Effector memory CD8-positive, alpha-beta T cell (primary cell): Measurements from ENCODE around the gene GNG12.

Experiments
- ATAC-seq: fragments of 150-1000 bp; cut with Tn5 transposase; replicated peaks from 2 replicates; pipeline ENCODE4 v1.10.0; 2021; ENCODE audit warnings: mild to moderate bottlenecking, moderate library complexity
- DNase-seq, 3 experiments: peaks; one replicate each; pipeline ENCODE4 v3.0.0; 2021
- H3K27ac Mint-ChIP-seq, 2 donors: one replicate each; pipeline ENCODE4 v1.8.0; 2022; ENCODE audit warnings: mild to moderate bottlenecking in 2 of 2, mixed read lengths in 2 of 2, moderate library complexity in 2 of 2
- H3K27me3 Mint-ChIP-seq, 2 donors: one replicate each; pipeline ENCODE4 v1.8.0; 2022; ENCODE audit warnings: mixed read lengths in 2 of 2
- H3K36me3 Mint-ChIP-seq: one replicate; pipeline ENCODE4 v1.8.0; 2022; ENCODE audit warnings: mild to moderate bottlenecking, moderate library complexity, mixed read lengths; ENCODE audit not compliant: insufficient read depth
- H3K4me1 Mint-ChIP-seq, 2 donors: one replicate each; pipeline ENCODE4 v1.8.0; 2022; ENCODE audit warnings: low read depth in 2 of 2, mixed read lengths in 2 of 2
- H3K4me3 Mint-ChIP-seq, 2 donors: one replicate each; pipeline ENCODE4 v1.8.0; 2022; ENCODE audit warnings: mild to moderate bottlenecking in 2 of 2, mixed read lengths in 2 of 2, moderate library complexity in 2 of 2
- H3K9me3 Mint-ChIP-seq, 2 donors: one replicate each; pipeline ENCODE4 v1.8.0; 2022; ENCODE audit warnings: mixed read lengths in 2 of 2

Gene GNG12

DNA sequence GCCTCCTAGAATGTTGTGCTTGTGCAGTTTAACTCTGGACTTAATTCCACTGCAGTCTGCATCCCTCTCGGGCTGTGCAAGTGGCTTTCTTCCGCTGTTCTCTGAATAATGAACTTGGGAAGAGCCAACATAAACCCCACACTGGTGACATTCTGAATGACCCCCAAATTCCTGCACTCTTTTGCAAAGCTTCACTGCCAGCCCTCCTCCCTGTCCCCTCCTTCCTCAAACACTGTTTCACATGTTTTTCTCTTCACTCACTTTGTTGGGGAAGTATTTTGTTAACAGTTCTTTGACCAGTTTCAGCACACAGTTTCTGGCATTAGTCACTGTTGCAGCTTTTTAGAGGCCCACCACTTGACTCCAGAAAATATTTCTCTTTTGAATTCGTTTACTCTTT is 39.7 kb downstream of the GNG12 start:
- H3K4me1 Mint-ChIP-seq = no peaks in the 10 kb centered on the region
- H3K27ac Mint-ChIP-seq = no peak overlapping the region
- H3K27me3 Mint-ChIP-seq = peaks cover 27 to 43% of the 10 kb centered on the region in 2 donors
- no peak overlapping the region for H3K4me3 Mint-ChIP-seq
- DNase-seq (no peak), ATAC-seq (no peak)
- H3K9me3 Mint-ChIP-seq = no peaks in the 10 kb centered on the region
- H3K36me3 Mint-ChIP-seq = no peaks in the 10 kb centered on the region

DNA sequence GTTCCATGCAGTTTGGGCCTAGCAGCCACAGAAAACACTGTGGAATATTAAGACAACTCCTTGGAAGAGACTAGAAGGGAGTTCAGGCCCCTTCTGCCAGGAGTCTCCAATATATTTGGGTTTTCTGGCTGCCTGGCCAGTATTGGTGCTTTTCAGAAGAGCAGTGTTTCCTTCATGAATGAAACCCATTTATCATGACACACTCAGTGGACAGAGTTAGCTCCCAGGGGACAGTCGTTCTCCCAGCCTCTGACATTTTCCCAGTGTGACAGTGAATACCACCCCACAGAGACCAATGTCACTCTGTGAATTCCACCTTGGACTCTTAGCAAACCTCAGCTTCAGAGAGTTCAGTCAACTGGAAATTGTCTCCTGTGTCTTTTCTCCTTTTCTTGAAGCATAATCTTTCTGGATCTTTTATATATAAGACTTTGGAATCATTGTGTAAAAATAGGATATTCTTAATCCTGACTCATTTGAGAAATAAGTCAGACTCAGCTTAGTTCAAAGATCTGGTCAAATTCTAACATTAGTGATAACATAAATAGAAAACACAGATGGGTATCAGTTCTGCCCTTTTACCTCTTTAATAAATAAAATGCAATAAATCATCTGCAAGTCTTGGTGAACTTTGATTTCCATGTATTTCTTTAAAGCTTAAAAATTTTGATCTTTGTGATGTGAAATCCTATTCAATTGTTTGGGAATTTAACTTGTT is 40.4 kb downstream of the GNG12 start:
- DNase-seq (no peak), ATAC-seq (no peak)
- no peaks in the 10 kb centered on the region for H3K9me3 Mint-ChIP-seq
- no peak overlapping the region for H3K4me3 Mint-ChIP-seq
- H3K27ac Mint-ChIP-seq = no peak overlapping the region
- no peaks in the 10 kb centered on the region for H3K36me3 Mint-ChIP-seq
- peaks cover 30 to 36% of the 10 kb centered on the region in 2 donors for H3K27me3 Mint-ChIP-seq
- H3K4me1 Mint-ChIP-seq = no peaks in the 10 kb centered on the region

DNA sequence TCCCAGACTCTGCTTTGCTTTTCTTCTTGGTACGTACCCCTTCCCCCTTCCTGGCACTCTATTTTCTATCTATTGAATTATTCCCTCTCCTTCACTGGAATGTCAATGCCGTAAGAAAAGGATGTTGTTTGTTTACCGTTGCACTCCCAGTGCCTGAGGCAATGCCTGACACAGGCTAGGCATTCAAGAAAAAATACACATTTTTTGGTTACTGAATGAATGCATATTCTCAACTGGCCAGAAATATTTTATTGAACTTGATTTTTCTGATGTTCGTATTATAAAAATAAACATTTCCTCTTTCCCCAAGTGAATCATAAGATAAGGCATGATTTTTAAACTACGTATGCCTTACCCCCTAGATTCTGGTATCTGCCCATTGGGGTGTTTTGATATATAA is 41.2 kb downstream of the GNG12 start:
- H3K4me3 Mint-ChIP-seq = no peak overlapping the region
- DNase-seq (no peak), ATAC-seq (no peak)
- H3K27me3 Mint-ChIP-seq = peaks cover 24 to 28% of the 10 kb centered on the region in 2 donors
- H3K4me1 Mint-ChIP-seq = no peaks in the 10 kb centered on the region
- no peaks in the 10 kb centered on the region for H3K9me3 Mint-ChIP-seq
- H3K27ac Mint-ChIP-seq = no peak overlapping the region
- no peaks in the 10 kb centered on the region for H3K36me3 Mint-ChIP-seq

DNA sequence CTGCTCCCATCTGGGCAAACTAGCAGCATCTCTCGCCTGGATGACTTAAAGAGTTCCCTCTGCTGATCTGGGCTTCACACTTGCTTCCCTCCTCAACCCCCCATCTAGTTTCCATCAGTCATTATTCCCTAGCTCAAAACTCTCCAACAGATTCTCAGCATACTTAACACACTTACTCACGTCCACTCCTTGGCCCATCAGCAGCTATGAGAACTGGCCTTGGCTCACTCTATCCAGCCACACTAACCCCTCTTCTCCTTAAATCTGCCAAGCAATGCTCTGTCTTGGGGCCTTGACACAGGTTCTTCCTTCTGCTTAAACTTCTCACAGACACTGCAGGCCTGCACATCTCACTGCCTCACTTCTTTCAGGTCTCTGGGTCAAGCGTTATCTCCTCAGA is 41.6 kb downstream of the GNG12 start:
- DNase-seq = no peak
- Mint-ChIP-seq H3K36me3 (no peaks in the 10 kb centered on the region), H3K27me3 (peaks cover 24 to 26% of the 10 kb centered on the region in 2 donors), H3K4me3 (no peak overlapping the region), H3K4me1 (no peaks in the 10 kb centered on the region), H3K27ac (no peak overlapping the region), H3K9me3 (no peaks in the 10 kb centered on the region)
- ATAC-seq = no peak

DNA sequence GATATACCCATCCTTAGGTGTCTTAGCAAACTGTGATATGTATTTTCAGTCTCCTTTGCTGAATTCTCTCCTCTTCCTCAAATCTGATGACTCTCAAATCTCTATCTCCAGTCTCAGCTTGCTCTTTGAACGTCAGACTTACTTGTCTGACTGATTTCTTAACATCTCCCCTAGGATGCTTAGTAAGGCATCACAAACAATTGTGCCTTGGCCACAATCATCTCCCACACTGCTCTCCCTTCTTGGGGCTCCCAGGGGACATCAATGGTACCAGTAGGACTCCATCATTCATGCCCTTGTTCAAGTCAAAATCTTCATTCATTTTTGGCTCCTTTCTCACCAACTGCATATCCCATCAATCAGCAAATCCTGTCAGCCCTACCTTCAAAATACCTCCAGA is 42.0 kb downstream of the GNG12 start:
- H3K4me3 Mint-ChIP-seq = no peak overlapping the region
- H3K9me3 Mint-ChIP-seq = no peaks in the 10 kb centered on the region
- DNase-seq (no peak), ATAC-seq (no peak)
- H3K4me1 Mint-ChIP-seq = no peaks in the 10 kb centered on the region
- no peak overlapping the region for H3K27ac Mint-ChIP-seq
- no peaks in the 10 kb centered on the region for H3K36me3 Mint-ChIP-seq
- H3K27me3 Mint-ChIP-seq = peaks cover 24 to 26% of the 10 kb centered on the region in 2 donors

DNA sequence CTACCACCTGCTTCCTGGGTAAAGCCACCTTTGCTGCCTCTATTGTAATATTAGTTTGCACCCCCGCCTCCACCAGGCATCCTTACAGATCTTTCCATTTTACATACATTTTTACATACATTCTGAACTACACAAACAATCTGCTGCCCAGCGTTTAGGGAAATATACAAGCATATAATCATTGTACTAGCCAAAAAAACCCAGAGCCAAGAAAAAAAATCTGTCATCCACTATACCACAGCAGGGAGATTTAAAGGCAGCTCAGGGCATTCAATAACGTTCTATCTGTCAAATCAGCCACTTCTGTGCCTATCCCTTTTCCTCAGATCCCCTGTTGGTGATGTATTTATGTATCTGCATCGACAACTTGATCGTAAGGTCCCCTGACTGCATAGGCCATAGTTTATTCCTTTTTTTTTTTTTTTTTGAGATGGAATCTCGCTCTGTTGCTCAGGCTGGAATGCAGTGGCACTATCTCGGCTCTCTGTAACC is 43.0 kb downstream of the GNG12 start:
- no peak for DNase-seq
- ATAC-seq = no peak
- H3K27ac Mint-ChIP-seq = no peak overlapping the region
- H3K4me1 Mint-ChIP-seq = no peaks in the 10 kb centered on the region
- peaks cover 24 to 26% of the 10 kb centered on the region in 2 donors for H3K27me3 Mint-ChIP-seq
- H3K36me3 Mint-ChIP-seq = no peaks in the 10 kb centered on the region
- no peak overlapping the region for H3K4me3 Mint-ChIP-seq
- H3K9me3 Mint-ChIP-seq = no peaks in the 10 kb centered on the region

DNA sequence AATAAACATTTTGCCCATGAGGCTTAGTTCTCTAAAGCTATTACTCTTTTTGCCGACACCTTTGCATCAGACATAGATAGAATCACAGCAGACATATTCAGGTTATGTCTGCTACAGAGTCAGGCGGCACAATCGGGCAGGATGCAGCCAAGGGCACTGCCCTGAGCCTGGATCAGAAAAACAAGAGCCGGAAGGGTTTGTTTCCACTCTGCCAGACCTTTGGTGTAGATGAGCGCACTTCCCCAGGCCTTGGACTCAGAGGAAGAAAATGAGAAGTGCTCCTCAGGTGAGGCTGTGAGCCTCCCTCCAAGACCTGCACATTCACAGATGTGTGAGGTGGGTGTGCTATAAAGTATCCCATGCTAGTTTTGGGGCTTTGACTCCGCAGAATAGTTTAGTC is 43.7 kb downstream of the GNG12 start:
- Mint-ChIP-seq H3K4me3 (no peak overlapping the region), H3K36me3 (no peaks in the 10 kb centered on the region), H3K27me3 (peaks cover 24 to 26% of the 10 kb centered on the region in 2 donors), H3K27ac (no peak overlapping the region), H3K4me1 (no peaks in the 10 kb centered on the region), H3K9me3 (no peaks in the 10 kb centered on the region)
- ATAC-seq (no peak), DNase-seq (no peak)

DNA sequence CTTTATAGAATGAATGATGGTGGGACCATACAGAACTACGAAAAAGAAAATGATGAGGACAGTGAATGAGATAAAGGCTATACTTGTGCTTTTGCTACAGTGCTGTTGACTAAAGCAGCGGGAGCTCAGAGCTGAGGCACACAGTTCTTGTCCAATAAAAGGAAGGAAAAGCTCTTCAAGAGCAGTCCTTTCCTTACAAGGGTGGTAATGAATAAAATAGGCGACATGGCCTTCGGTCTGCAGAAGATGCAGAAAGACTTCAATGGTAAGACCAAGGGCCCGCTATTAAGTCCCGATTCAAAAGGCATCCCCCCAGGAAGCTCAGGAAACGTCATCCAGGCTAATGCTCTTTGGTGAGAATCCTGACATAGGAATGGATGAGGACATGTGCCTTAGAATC is 44.4 kb downstream of the GNG12 start:
- Mint-ChIP-seq H3K36me3 (no peaks in the 10 kb centered on the region), H3K4me3 (no peak overlapping the region), H3K9me3 (no peaks in the 10 kb centered on the region), H3K4me1 (no peaks in the 10 kb centered on the region), H3K27ac (no peak overlapping the region), H3K27me3 (peaks cover 22 to 24% of the 10 kb centered on the region in 2 donors)
- DNase-seq = no peak
- ATAC-seq = no peak

DNA sequence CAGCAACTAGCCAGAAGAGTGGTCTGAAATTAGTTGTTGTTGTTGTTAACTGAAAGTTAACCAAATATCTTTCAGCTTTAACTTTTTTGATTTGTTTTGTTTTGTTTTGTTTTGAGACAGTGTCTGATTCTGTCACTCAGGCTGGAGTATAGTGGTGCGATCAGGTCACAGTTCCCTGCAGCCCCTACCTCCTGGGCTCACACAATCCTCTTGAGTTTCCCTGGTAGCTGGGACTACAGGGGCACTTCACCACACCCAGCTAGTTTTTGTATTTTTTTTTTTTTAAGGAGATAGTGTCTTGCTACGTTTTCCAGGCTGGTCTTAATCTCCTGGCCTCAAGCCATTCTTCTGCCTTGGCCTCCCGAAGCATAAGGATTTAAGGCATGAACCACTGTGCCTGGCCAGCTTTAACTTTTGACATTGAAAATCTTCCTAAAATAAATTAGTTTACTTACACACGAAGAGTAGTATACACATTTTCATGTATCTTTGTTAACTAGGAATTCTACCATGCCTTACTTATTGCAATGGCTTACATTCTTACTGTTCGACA is 45.0 kb downstream of the GNG12 start:
- DNase-seq = no peak
- Mint-ChIP-seq H3K4me1 (no peaks in the 10 kb centered on the region), H3K4me3 (no peak overlapping the region), H3K36me3 (no peaks in the 10 kb centered on the region), H3K9me3 (no peaks in the 10 kb centered on the region), H3K27me3 (peaks cover 17 to 24% of the 10 kb centered on the region in 2 donors), H3K27ac (no peak overlapping the region)
- no peak for ATAC-seq

DNA sequence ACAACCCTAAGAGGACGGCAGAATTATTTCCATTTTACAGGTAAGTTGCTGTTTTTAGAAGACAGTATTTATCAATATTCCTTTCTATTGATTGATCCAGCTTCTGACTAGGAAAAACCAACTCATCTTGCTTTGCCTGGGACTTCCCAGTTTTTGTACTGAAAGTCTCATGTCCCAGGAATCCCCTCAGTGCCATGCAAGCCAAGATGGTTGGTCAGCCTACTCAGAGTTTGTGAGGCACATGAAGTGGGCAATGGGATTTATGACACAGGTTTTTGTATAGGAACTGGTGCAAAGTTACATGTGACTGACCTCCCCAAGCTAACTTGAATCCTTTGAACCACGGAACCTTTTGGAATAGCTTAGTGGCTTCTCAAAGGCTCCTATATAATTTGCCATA is 45.5 kb downstream of the GNG12 start:
- no peaks in the 10 kb centered on the region for H3K9me3 Mint-ChIP-seq
- H3K27ac Mint-ChIP-seq = no peak overlapping the region
- no peak overlapping the region for H3K4me3 Mint-ChIP-seq
- no peaks in the 10 kb centered on the region for H3K4me1 Mint-ChIP-seq
- peaks cover 17 to 24% of the 10 kb centered on the region in 2 donors for H3K27me3 Mint-ChIP-seq
- H3K36me3 Mint-ChIP-seq = no peaks in the 10 kb centered on the region
- no peak for DNase-seq
- ATAC-seq = no peak

DNA sequence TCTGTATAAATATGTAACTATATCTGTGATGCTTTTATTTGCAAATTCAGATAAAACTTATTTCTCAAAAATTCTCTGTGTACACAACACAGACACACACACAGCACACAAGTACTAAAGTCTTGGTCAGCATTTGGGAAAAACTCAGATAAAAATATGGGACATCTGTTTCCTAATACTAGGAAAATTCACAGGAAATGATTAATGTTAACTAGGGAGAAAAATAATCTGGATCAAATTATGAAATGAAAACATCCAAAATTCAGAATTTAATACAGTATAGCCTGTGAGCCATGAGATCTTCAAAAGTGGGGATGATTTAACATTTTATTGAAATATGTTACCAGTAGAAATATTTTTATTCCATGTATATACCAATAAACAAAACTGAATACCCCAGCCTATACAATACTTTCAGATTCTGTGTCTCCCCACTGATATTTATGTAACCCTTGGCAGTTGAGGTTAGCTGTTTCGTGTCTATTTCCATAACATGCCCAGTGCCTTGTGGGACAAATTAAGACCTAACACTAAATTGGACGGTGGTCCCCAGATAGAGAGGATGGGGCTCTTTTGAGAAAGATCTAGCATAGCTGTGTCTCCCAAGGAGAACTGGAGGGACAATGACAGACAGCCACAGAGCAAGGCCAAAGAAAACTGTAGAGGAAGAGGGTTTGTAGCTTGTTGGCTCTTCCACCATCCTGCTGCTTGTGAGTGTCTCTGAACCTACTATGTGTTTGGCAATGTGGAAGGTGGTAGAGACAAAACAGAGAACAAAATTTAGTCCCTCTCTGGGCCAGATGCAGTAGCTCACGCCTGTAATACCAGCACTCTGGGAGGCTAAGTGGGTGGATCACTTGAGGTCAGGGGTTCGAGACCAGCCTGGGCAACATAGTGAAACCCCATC is 47.2 kb downstream of the GNG12 start:
- no peaks in the 10 kb centered on the region for H3K9me3 Mint-ChIP-seq
- H3K36me3 Mint-ChIP-seq = no peaks in the 10 kb centered on the region
- H3K27me3 Mint-ChIP-seq = peaks cover 4 to 13% of the 10 kb centered on the region in 2 donors
- ATAC-seq (no peak), DNase-seq (no peak)
- no peaks in the 10 kb centered on the region for H3K4me1 Mint-ChIP-seq
- H3K27ac Mint-ChIP-seq = no peak overlapping the region
- H3K4me3 Mint-ChIP-seq = no peak overlapping the region

DNA sequence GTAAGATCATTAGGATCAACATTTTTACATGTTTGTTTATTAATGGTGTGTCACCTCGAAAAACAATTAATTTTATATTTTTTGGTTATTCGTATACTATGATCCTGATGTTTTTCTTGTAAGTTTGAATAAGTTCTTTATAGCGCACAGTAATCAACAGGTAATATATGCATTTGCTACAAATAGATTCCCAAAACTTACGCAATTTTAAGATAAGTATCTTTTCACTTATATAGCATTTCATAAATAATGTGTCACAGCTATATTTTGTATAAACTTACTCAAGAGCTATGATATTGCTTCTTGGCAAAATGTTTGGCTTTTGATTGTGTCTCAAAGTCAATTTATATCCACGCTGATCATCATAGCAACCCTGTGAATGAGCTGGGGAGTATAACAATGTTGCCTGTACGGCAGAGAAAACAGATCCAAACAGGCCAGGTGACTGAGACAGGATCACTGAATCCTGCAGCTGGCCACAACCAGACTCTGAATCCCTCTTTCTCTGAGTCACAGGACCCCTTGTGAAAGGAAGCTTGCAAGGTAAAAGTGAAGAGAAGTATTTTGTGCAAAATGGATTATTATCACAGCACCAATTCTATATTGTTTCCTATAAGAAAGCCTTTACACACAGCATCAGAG is 48.6 kb downstream of the GNG12 start:
- ATAC-seq = no peak
- H3K27me3 Mint-ChIP-seq = peaks cover 0 to 6% of the 10 kb centered on the region in 2 donors
- no peaks in the 10 kb centered on the region for H3K36me3 Mint-ChIP-seq
- no peak for DNase-seq
- H3K4me1 Mint-ChIP-seq = no peaks in the 10 kb centered on the region
- no peaks in the 10 kb centered on the region for H3K9me3 Mint-ChIP-seq
- H3K4me3 Mint-ChIP-seq = no peak overlapping the region
- no peak overlapping the region for H3K27ac Mint-ChIP-seq

DNA sequence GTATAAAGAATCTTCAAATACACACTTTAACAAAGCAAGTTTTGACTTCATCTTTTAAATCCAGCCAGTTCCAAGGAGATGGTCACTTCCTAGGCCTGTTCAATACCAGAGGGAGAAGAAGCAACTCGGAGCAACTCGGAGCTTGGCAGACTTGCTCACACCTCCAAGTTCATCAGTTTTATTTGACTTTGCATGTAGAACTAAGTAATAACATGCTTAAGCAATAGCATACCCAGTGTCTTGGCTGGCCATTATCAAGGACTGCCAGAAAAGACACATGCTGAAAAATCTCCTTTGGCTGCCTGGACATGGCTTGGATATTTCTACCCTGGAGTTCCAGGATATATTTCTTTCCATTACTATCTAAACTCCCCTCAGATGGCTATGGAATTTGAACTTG is 52.6 kb downstream of the GNG12 start:
- no peaks in the 10 kb centered on the region for H3K36me3 Mint-ChIP-seq

More for the DNA sequence above, 52.6 kb downstream of the GNG12 start:
- no peak for DNase-seq
- Mint-ChIP-seq H3K9me3 (no peaks in the 10 kb centered on the region), H3K4me3 (no peak overlapping the region), H3K27ac (no peak overlapping the region), H3K27me3 (peaks cover 5 to 9% of the 10 kb centered on the region in 2 donors), H3K4me1 (no peaks in the 10 kb centered on the region)
- ATAC-seq = no peak
